GM19240 (cell line): ENCODE measurements around the gene EEF1E1.
"Not testable (repeated sequence)": the region's sequence is repeated elsewhere in the genome, so short reads cannot be mapped to it uniquely, and the experiment has no call there.

Experiments used
- DNase-seq: peaks from one replicate; pipeline ENCODE4 v3.0.0; 2011; ENCODE audit warnings: low spot score; ENCODE audit not compliant: insufficient read length

Gene EEF1E1

DNA sequence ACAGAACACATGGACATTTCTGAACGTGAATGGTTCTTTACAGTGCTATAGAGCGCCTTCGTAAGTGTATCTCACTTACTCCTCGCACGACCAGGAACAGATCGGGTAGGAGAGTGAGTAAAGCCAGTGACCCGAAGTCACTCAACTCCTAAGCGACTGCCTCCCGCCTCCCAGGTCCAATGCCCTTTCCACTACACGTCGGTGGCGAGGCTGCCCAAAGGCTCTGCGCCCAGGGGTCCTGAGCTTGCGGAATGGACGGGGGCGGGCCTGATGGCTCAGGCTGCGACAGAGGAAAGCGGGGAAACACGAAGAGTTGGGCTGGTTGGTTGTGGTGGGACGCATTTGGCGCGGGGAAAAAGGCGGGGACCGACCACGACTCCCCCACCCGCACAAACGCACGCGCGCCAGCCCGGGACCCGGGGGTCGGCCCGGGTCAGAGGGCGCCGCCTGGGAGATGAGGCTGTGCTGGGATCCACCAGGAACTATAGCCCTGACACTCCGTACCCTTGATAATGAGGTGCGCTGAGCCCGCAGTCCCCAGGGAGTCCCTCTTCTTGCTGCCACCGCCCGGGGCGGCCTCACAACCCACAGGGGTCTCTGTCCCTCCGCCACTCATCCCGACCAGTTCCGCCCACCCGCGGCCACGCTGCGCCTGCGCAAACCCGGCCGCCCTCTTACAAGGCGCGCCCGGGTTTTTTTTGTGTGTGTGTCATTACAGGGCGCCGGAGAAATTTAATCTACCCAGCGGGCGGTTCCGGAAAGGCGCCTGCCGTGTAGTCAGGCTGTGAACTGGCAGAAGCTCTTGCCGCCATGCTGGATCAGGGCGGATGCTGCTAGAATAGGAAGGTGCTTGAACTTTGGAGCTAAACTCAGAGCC, 38.3 kb downstream of the EEF1E1 start, which contains the start of gene BLOC1S5:
TSS of gene BLOC1S5 (minus strand) at position 629 of the 877 bp plus-strand sequence. CDS start at position 616, 13 bp downstream.
- DNase-seq = peak; percentile 43

DNA sequence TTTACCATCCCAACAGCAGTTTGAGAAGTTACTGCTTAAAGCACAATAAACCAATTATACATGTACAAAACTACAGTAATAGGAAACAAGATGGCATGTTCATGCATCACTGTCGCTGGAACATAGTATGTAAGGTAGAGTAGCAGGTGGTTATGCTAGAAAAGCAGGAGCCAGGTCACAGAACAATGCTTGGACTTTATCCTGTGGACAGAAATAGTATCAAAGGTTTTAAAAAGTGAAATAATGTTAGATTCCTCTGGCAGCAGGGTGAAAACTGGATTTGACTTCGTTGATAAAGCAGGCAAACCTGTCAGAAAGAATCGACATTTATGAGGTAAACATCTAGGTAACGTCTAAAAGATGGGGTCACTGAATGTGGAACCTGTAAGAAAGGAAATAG, 40.6 kb downstream of the EEF1E1 start:
- DNase-seq = no peak

DNA sequence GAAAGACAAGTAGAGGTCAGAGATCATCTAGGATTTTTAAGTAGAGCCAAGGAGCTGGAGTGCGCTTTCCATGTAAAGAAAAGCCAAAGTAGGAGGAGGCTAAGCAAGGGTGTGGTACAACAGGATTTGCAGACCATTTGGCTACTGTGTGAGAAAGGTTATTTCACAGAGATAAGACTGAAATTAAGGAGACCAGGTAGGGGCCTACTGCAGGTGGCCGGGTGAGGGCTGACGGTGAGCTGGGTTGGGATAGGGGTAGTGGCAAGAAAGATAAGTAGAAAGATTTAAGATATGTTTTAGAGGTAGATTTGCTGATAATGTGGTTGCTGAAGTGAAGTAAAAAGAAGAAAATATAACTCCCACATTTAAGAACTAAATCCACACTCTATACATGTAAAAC, 42.0 kb downstream of the EEF1E1 start:
- DNase-seq = no peak

DNA sequence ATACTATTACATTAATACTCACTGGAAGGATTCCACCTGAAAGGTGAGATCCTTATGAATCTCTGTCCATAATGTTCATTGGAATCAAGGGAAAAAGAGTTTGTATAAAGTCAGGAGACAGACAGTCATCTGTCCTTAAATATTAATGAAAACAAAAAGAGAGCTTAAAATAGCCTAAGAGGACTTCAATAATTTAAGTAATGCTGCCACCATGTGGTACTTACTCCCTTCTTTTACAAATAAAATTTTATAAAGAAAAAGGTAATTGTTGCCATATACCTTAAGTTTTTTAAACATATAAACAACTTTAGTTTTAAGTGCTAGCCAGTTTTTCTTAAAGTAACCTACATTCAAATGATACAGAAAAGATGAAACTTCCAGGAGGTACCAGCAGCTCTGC, 43.2 kb downstream of the EEF1E1 start:
- DNase-seq = no peak

DNA sequence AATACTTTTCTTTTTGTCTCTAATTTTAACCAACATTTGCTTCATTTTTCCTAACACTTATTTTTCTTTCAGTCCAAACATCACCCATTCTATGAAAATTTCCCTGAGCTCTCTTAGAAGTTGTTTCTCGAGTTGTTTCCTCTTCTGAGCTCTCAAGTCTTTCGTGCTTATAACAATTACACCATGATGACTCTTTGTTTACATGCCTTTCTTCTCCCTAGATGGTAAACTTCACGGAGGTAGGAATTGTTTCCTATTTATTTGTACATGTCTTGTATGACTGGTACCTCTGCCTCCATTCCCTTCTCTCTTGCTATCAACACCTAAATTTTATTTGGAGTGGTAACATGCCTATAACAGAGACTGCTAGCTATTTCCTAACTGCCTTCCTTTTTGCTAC, 44.6 kb downstream of the EEF1E1 start:
- no peak for DNase-seq

GRCh38 chr6:8057263-8057662, 45.1 kb downstream of the EEF1E1 start:
- no peak for DNase-seq

GRCh38 chr6:8054276-8054675, 48.1 kb downstream of the EEF1E1 start:
- no peak for DNase-seq

DNA sequence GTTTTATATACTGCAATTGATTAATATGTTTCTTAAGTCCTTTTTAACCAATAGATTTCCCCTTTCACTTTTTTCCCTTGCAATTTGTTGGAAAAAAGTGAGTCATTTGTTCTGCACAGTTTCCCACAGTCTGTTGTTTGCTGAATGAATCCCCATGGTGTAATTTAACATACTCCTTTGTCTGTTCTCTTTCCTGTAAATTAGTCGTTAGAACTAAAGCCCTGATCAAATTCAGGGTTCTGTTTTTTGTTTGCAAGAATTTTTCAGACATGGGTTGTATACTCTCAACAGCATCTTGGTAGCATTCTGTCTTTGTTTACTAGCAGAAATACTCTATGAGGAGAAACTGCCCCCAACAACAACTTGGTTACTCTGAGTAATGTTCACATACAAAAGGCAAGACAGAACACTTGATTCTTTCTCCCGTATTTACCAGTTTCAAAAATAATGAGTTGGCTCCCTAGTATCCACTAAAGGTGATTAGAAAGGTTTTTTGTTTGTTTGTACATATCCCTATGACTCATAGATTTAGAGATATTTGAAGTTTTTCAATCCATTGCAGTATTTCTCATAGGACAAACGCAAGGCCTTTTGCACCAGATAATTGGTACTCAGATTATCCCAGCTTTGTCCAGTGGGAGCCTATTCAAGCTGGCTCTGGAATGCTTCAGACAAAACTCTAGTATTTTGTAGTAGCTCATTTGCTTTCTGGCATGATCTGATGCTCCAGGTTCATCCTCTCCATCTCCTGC, 54.6 kb downstream of the EEF1E1 start:
- no peak for DNase-seq

GRCh38 chr6:8045769-8046168, 56.6 kb downstream of the EEF1E1 start:
- not testable (repeated sequence) for DNase-seq

DNA sequence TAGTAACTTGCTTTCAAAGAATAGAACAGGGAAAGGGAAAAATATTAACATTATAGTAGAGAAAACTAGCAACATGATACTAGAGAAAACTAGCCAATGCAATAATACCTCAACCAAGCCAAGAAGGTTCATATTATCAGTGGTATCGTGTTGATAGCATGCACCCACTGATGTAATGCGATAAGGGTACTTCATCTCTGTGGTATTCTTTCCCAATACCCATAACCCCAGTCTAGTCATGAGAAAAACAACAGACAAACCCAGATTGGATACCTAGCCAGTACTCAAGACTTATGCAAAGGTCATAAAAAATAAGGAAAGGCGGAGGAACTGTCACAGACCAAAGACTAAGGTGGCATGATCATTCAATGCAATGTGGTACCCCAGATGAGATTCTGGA, 59.1 kb downstream of the EEF1E1 start:
- no peak for DNase-seq

DNA sequence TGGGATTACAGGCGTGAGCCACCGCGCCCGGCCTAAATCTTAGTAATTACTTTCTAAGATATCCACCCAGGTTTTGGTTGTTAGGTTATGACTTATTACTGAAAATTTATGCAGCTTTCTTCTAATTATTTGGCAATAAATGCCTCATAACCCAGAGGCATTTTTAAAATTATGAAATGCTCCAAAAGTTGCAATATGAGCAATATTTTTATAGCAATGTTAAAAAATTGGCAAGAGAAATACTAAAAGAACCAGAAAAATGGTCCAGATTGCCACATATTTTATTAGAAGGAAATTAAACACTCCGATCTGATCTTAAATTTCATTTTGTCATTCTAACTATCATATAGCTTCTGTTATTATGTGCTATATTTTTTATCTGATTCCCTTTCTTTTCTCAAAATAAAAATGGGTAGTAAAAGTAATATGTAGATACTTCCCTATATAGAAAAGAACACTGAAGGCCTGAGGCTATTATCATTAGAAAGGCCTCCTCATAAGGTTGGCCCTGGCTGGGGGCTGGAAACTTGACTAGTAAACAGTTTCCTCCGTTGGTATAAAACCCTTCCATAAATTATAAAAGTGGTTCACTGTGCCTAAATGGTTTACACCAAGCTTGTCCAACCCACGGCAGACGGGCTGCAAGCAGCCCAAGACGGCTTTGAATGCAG, 60.3 kb downstream of the EEF1E1 start:
- no peak for DNase-seq

GRCh38 chr6:8034107-8034506, 68.2 kb downstream of the EEF1E1 start:
- DNase-seq = not testable (repeated sequence)

DNA sequence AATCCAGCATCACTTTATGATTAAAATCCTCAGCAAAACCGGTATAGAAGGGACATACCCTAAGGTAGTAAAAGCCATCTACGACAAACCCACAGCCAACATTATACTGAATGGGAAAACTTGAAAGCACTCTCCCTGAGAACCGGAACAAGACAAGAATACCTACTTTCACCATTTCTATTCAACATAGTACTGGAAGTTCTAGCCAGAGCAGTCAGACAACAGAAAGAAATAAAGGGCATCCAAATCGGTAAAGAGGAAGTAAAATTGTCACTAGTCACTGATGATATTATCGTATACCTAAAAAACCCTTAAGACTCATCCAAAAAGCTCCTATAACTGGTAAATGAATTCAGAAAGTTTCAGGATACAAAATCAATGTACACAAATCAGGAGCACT, 71.4 kb downstream of the EEF1E1 start:
- DNase-seq = no peak
